T47D (cell line): Measurements from ENCODE around the gene DNM3.
"Not testable (repeated sequence)": the region's sequence is repeated elsewhere in the genome, so short reads cannot be mapped to it uniquely, and the experiment has no call there.

Source experiments
- DNase-seq, 2 experiments: peaks; one replicate each; pipeline versions ENCODE4 v3.0.0 to v3.0.0-alpha.2; 2011 to 2012; ENCODE audit warnings: low read depth in 1 of 2, low spot score in 1 of 2
- JUND ChIP-seq: IDR thresholded peaks from 2 replicates; pipeline ENCODE4 v1.6.1; 2012; ENCODE audit warnings: low read depth
- in situ Hi-C: cut with HindIII; loops from 2 replicates; pipeline ENCODE4 v1.10.0; 2016; ENCODE audit warnings: low sequenced_read_pairs, low pct_unique_long_range_greater_than_20kb

The DNM3 gene

DNA sequence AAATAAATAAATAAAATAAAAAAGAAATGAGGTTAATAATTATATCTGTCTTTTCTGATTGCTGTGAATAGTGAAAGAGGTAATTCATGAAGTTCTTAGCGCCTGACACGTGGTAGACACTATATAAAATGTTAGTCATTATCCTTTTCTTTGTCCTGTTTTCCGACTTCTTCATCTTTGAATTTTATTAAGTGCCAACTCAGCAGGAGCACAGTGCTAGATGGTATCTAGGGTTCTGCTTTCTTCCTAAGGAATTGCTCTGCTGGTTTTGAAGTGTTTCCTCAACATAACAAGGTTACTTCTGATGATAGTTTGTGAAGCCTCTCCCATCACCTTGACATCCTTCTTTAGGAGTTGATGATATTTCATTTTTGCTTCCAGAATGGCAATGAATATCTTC is 227.0 kb downstream of the DNM3 start:
- no peak for DNase-seq
- in situ Hi-C loops, result no loop called here
- no peak for TF ChIP-seq JUND

DNA sequence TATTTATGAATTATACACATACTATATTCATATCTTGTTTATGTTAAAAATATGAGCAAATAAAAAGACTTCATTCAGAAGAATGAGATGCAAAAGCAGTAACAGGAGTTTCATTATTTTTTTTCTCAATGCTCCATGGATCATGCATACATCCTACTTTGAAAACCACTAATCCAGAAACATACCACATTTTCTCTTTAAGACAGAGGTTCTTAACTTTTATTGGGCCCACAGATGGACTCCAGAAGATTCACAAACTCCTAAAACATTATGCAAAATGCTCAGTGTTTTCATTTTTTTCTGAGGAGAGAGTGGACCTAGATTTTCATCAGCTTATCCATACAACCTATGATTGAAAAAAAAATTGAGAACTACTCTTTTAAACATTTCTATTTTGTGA is 227.8 kb downstream of the DNM3 start:
- no peak for DNase-seq
- no peak for TF ChIP-seq JUND
- in situ Hi-C loops, result no loop called here

DNA sequence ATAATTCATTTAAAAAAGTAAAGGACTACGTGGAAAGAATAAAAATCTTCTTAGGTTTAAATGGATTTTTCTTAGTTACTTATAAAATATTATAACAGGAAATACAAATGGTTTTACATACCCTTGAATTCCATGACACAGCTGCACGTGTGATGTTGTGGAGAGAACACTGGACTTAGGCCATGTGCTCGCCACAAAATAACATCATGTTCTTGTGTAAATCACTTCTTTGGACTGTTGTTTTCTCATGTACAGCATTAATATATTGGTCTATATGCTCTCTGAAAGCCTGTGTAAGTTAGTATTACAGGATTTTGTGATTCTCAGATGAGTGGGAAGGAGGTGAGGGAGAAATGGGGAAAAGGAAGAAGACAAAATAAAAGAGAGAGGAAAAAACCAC is 228.2 kb downstream of the DNM3 start:
- no peak for TF ChIP-seq JUND
- in situ Hi-C loops, result no loop called here
- no peak for DNase-seq

DNA sequence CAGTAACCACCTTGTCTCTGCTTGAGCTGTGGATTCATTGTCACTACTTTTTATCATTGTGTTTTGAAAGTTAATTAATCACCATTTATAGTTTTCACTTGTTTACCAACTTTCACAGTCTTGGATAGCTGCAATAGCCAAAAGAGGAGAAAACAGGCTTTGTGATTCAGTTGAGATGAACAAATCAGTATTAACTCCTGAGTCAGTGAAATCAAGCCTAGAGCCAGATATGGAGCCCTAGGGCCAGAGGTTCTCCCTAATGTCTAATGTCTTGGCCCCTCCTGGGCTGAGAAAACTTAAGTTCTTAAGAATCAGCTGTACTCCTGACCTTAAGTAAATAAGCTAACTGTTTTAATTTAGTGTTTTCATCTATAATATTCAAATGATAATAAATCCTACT is 228.8 kb downstream of the DNM3 start:
- in situ Hi-C loops, result no loop called here
- TF ChIP-seq JUND, result no peak
- DNase-seq, result no peak

DNA sequence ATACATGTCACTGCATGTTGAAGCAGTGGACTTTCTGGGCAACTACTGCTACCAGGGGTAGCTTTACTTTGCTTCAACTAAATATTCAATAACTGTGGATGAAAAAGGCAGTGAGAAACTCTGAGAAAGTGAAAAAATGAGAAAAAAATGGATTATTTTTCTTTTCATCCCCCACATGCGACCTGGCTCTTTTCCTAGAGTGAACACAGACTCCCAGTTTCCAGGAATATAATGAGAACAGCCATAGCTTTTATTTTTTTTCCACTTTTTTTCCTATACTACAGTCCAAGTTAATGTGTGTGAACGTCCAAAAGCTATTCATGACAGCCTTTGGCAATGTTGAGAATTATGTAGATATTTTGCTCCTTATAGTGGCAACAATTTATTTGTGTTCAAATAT is 230.4 kb downstream of the DNM3 start:
- TF ChIP-seq JUND, result no peak
- in situ Hi-C loops, result no loop called here
- DNase-seq, result no peak

DNA sequence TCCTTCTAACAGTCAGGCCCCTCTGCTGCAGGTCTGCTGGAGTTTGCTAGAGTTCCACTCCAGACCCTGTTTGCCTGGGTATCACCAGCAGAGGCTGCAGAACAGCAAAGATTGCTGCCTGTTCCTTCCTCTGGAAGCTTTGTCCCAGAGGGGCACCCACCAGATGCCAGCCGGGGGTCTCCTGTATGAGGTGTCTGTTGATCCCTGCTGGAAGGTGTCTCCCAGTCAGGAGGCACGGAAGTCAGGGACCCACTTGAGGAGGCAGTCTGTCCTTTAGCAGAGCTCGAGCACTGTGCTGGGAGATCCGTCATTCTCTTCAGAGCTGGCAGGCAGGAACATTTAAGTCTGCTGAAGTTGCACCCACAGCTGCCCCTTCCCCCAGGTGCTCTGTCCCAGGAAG is 238.6 kb downstream of the DNM3 start:
- in situ Hi-C loops, result not testable (repeated sequence)

DNA sequence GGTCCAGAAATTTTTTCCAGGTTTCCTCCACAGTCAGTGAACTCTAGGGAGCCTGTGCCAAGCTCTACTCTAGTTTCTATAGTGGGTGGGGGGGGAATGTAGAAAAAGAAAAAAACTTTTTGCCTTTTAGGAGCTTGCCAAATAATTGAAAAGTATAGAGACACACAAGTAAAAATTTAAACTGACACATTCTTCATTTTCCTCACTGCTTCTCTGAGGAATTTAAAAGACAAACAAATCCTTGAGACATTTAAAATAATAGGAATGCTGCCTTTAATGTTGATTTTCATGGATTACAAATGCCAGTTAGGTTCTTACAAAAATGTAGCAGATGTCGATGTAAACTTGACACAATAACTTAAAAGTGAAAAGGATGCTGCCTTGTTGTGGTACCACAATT is 241.9 kb downstream of the DNM3 start:
- in situ Hi-C loops, result no loop called here
- no peak for TF ChIP-seq JUND
- no peak for DNase-seq

More for the DNA sequence above, 238.6 kb downstream of the DNM3 start:
- not testable (repeated sequence) for DNase-seq

DNA sequence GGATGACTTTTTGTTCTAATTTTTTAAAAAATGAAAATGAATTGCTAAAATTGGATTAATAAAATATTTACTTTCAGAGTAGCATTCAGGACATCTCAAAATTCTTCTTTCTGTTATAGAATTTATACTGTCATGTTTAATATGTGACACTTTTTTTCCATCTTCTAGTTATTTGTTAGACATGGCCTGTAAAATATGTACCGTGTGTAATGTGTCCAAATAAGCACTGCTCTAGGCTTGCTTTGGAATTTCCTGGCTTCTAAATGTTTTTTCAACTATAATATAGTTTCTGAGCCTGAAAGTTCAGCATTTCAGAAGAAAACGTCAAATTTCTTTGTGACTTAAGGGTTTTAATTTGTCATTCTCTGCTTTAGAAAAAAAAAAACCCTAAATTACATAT is 243.6 kb downstream of the DNM3 start:
- in situ Hi-C loops, result no loop called here
- DNase-seq, result no peak
- TF ChIP-seq JUND, result no peak

DNA sequence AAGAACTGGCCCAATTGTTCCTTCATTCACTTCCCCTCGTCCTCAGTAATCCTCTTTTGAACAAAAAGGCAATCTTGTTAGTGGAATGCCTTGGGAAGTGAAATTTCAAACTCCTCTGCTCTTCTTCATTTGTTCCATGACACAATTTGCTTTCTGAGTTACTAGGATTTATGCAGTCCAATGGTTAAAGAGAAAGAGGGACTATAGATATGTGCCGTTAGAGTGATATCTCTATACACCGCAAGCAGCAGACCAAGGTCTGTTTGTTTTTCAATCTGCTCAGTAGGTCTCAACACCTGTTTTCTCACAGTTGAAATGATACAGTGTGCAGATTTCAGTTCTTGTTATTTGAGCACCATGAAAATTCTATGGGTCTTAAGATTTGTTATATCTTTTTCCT is 244.0 kb downstream of the DNM3 start:
- TF ChIP-seq JUND, result no peak
- no peak for DNase-seq
- in situ Hi-C loops, result no loop called here

DNA sequence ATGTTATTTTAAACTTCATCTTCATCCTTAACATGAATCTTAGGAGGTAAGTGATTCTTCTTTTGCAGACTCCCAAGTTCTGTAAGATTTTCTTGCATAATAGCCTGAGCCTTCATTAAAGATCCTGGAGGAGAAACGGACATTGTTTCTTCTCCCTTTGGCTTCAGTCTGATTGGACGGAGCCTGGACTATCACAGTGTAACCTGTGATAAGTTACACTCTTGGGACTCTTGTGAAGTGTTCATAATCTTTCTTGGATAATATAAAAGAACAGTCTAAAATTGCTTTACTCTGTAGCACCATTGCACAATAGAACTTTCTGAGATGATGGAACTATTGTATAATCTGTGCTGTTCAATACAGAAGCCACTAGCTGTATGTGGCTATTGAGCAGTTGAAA is 244.8 kb downstream of the DNM3 start:
- TF ChIP-seq JUND, result no peak
- in situ Hi-C loops, result no loop called here
- no peak for DNase-seq

DNA sequence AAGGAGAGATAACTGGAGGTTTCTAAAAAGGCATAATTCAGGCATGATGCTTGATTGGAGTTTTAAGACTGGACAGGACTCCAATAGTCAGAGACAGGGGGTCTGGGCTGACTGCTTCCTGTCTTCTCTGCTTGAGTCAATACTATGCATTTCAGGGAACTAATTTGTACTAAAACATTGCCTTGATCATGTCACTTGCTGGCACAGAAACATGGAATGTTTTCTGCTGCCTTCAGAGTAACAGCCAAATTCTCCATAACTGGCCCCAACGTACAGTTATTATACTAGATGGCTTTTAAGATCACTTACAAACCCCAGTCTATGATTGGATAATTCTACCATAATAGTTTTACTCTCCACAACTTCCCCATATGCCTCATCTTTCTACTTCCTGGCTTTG is 247.0 kb downstream of the DNM3 start:
- in situ Hi-C loops, result no loop called here
- TF ChIP-seq JUND, result no peak
- no peak for DNase-seq

DNA sequence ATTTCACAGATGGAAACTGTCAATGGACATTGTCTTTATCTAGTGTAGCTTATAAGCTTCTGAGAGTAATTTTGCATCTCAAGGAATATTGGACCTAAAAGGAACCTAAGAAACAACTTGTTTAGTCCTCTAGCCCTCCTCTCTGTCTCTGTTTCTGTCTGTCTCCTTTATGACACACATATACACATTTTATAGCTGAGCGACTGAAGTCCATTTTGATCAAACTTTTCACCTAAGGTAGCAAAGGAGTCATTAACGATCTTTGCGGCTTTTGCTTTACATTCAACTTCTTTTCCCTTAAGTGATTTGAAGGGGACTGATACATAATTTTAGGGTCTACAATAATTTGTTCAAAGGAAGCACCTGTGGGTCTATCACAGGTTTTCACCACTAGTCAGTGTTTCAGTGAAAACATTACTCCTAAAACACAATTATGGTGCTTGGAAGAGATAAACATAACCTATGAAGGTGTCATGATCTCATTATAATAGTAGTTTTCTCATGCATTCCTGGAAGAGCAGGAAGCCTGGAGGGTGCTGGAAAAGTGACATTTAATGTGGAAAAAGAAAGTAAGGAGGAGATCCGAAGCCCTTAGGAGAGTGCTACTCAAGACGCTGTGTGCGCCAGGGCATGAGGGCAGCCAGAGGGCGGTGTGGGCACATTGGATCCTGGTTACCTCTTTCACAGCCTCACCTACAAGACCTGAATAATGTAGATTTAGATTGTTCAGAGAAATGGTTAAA is 248.6 kb downstream of the DNM3 start:
- in situ Hi-C loops, result no loop called here
- peak; percentile 42 to 78 for DNase-seq
- TF ChIP-seq JUND, result no peak

DNA sequence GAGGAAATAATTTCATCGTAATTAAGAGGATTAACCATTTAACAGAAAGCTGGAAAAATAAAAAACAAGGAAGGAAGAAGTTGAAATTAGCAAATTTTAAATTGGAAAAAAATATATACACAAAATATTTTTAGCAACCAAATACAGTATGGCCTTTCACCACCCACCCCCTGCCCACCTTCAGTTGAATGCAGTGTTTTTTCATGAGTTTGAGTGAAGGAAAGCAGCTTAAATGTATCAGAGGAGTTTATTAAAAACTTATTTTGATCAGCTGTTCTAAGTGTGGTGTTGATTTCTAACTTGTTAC is 249.2 kb downstream of the DNM3 start:
- in situ Hi-C loops, result no loop called here

DNA sequence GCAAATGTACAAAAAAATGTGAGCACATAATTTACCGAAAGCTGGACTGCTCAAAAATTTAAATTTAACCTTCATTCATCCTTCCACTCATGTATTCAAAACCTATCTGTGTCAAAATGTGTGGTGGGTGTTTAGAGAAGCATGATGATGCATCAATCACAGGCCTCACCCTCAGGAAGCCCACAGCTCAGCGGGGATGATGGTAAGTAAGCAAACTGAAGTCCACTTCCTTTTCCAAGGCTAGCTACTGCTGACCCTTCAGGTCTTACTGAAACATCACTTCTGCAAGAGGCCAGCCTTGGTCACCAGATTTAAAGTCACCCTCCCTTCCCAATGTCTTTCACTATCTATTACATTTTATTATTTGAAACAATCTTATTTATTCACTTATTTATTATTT is 254.5 kb downstream of the DNM3 start:
- in situ Hi-C loops, result no loop called here
- no peak for TF ChIP-seq JUND
- no peak for DNase-seq

More for the DNA sequence above, 249.2 kb downstream of the DNM3 start:
- DNase-seq, result no peak
- TF ChIP-seq JUND, result no peak

DNA sequence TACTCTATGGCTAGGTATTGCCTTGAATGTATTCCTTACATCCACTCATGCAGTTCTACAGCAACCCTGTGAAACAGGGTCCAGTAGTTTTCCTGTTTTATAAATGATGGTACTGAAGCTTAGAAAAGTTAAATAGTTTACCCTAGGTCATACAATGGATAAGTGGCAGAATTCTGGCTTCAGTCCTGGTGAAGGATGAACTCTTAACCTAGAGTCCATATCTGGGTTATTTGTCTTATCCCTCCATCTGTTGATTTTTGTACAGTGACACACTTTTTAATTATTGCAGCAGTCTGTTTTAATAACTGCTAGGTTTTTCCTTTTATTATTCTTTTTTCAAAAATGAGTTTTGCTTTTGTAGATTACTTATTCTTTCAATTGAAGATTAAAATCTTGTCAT is 263.9 kb downstream of the DNM3 start:
- DNase-seq, result no peak
- no peak for TF ChIP-seq JUND
- in situ Hi-C loops, result no loop called here
